Measurements from ENCODE around the gene PSAPL1.
"Not testable (repeated sequence)": the region's sequence is repeated elsewhere in the genome, so short reads cannot be mapped to it uniquely, and the experiment has no call there.

The PSAPL1 gene

DNA sequence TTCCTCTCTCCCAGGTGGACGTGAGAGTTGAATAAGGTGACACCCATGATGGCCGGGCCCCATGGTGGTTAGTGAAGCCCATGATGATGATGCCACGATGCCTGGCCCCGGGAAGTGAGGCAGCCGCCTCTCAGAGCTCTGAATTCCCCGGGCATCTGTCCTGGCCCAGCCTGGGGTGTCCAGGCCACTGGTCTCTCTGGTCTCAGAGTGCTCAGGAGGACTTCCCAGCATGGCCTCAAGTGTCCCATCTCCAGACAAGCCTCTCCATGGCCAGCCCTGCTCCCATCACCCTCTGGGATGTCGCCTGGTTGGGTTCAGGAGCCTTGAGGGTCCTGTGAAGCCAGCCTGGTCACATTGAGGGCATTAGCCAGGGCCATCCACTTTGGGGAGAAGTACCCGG lies 24.7 kb upstream of the PSAPL1 start:
- Histone ChIP-seq H3K27ac (no peak overlapping the region), H3K9me3 (ENCODE audit: severe bottlenecking) (no peaks in the 10 kb centered on the region), H3K27me3 (ENCODE audit: insufficient read depth, low read depth, severe bottlenecking) (no peaks in the 10 kb centered on the region), H3K36me3 (no peaks in the 10 kb centered on the region), H3K4me3 (ENCODE audit: low read depth, low read length) (no peak overlapping the region)
- no peak for DNase-seq
- TF ChIP-seq, protein P1, sequence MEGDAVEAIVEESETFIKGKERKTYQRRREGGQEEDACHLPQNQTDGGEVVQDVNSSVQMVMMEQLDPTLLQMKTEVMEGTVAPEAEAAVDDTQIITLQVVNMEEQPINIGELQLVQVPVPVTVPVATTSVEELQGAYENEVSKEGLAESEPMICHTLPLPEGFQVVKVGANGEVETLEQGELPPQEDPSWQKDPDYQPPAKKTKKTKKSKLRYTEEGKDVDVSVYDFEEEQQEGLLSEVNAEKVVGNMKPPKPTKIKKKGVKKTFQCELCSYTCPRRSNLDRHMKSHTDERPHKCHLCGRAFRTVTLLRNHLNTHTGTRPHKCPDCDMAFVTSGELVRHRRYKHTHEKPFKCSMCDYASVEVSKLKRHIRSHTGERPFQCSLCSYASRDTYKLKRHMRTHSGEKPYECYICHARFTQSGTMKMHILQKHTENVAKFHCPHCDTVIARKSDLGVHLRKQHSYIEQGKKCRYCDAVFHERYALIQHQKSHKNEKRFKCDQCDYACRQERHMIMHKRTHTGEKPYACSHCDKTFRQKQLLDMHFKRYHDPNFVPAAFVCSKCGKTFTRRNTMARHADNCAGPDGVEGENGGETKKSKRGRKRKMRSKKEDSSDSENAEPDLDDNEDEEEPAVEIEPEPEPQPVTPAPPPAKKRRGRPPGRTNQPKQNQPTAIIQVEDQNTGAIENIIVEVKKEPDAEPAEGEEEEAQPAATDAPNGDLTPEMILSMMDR (IDR thresholded peaks at IDR 0.05; ENCODE audit: low read depth, low read length): no peak

DNA sequence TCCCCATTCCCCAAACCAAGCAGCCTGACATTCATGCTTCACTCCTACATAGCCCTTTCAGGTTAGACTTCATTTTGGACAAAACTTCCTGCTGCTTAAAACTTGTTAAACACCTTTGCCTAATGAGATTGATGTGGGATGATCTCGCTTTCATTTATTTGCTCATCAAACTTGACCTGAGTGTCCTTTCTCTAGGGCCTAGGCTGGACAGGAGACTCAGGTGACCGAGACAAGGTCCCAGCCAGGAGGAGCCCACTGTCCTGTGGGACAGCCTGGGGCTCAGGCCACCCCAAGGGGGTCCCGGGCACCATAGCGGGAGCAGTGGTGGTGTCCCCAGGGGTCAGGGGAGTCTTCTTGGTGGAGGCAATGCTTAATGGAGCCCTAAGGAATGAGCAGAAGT lies 23.7 kb upstream of the PSAPL1 start:
- DNase-seq: no peak
- no peaks in the 10 kb centered on the region for H3K9me3 ChIP-seq (ENCODE audit: severe bottlenecking)
- no peak overlapping the region for H3K4me3 ChIP-seq (ENCODE audit: low read depth, low read length)

GRCh38 chr4:7458066-7458425 lies 23.3 kb upstream of the PSAPL1 start:
- Histone ChIP-seq H3K4me3 (ENCODE audit: low read depth, low read length) (no peak overlapping the region), H3K27ac (no peak overlapping the region), H3K36me3 (no peaks in the 10 kb centered on the region), H3K9me3 (ENCODE audit: severe bottlenecking) (no peaks in the 10 kb centered on the region), H3K27me3 (ENCODE audit: insufficient read depth, low read depth, severe bottlenecking) (no peaks in the 10 kb centered on the region)
- no peak for DNase-seq
- TF ChIP-seq, protein P1 (IDR thresholded peaks at IDR 0.05; ENCODE audit: low read depth, low read length): no peak

More for the DNA sequence above, 23.7 kb upstream of the PSAPL1 start:
- TF ChIP-seq, protein P1 (IDR thresholded peaks at IDR 0.05; ENCODE audit: low read depth, low read length): no peak
- H3K27ac ChIP-seq: no peak overlapping the region
- H3K27me3 ChIP-seq (ENCODE audit: insufficient read depth, low read depth, severe bottlenecking): no peaks in the 10 kb centered on the region
- no peaks in the 10 kb centered on the region for H3K36me3 ChIP-seq

DNA sequence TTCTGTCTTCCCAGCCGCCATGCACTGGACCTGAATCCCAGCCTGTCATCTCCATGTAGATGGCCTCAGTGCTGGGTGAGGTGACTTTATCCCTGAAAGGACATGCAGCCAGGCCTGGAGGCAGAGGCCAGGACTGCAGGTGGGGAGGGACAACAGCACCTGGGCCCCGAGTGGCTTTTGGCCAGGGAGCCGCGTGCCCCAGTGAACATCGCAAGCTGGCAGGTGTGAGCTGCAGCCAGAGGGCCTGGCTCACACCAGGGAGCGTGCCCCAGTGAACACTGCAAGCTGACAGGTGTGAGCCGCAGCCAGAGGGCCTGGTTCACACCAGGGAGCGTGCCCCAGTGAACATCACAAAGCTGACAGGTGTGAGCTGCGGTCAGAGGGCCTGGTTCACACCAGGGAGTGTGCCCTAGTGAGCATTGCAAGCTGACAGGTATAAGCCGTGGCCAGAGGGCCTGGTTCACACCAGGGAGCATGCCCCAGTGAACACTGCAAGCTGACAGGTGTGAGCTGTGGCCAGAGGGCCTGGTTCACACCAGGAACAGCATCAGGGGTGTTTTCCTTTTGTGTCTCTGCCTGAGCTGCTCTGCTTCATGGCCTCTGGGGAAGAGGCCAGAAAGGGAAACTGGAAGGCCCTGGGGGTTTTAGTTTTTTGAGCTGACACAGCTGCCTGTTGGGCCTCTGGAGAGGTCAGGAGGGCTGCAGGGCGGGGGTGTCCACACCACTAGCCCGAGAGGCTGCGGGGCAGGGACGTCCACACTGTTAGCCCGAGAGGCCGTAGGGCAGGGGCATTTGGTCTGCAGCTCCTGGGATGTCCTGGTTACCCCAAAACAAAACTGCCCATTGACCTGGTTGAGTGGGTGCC lies 22.7 kb upstream of the PSAPL1 start:
- Histone ChIP-seq H3K27ac (no peak overlapping the region), H3K36me3 (no peaks in the 10 kb centered on the region), H3K27me3 (ENCODE audit: insufficient read depth, low read depth, severe bottlenecking) (no peaks in the 10 kb centered on the region), H3K4me3 (ENCODE audit: low read depth, low read length) (no peak overlapping the region), H3K9me3 (ENCODE audit: severe bottlenecking) (no peaks in the 10 kb centered on the region)
- TF ChIP-seq, protein P1 (IDR thresholded peaks at IDR 0.05; ENCODE audit: low read depth, low read length): no peak
- no peak for DNase-seq

DNA sequence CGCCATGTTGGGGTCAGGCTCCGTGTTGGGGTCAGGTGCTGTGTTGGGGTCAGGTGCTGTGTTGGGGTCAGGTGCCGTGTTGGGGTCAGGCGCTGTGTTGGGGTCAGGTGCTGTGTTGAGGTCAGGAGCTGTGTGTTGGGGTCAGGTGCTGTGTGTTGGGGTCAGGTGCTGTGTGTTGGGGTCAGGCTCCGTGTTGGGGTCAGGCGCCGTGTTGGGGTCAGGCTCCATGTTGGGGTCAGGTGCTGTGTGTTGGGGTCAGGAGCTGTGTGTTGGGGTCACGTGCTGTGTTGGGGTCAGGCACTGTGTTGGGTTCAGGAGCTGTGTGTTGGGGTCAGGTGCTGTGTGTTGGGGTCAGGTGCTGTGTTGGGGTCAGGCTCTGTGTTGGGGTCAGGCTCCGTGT lies 18.1 kb upstream of the PSAPL1 start:
- not testable (repeated sequence) for H3K9me3 ChIP-seq (ENCODE audit: severe bottlenecking); H3K4me3 ChIP-seq (ENCODE audit: low read depth, low read length); H3K27ac ChIP-seq; H3K27me3 ChIP-seq (ENCODE audit: insufficient read depth, low read depth, severe bottlenecking); DNase-seq; H3K36me3 ChIP-seq

- H3K4me3 ChIP-seq (ENCODE audit: low read depth, low read length): no peak overlapping the region
- no peaks in the 10 kb centered on the region for H3K9me3 ChIP-seq (ENCODE audit: severe bottlenecking)
- no peaks in the 10 kb centered on the region for H3K36me3 ChIP-seq
- DNase-seq: no peak
- H3K27me3 ChIP-seq (ENCODE audit: insufficient read depth, low read depth, severe bottlenecking): no peaks in the 10 kb centered on the region
- no peak overlapping the region for H3K27ac ChIP-seq
- TF ChIP-seq, protein P1 (IDR thresholded peaks at IDR 0.05; ENCODE audit: low read depth, low read length): no peak
Measured at GRCh38 chr4:7451800-7452199, 17.1 kb upstream of the PSAPL1 start.

Data from WERI-Rb-1 (cell line).